ENCODE measurements around the gene GRIN1. TPM values are rescaled to one million over a fixed set of nuclear protein-coding genes. Genes with fewer than 3 reads are reported as not detected.

Gene GRIN1
- total RNA-seq, 1 donor from 2014 or later: not detected

- peaks cover 48% of the 10 kb centered on the region for H3K27me3 Mint-ChIP-seq (ENCODE audit: insufficient read depth, low read depth)
Observed at GRCh38 chr9:137166380-137167229, 27.7 kb downstream of the GRIN1 start.

DNA sequence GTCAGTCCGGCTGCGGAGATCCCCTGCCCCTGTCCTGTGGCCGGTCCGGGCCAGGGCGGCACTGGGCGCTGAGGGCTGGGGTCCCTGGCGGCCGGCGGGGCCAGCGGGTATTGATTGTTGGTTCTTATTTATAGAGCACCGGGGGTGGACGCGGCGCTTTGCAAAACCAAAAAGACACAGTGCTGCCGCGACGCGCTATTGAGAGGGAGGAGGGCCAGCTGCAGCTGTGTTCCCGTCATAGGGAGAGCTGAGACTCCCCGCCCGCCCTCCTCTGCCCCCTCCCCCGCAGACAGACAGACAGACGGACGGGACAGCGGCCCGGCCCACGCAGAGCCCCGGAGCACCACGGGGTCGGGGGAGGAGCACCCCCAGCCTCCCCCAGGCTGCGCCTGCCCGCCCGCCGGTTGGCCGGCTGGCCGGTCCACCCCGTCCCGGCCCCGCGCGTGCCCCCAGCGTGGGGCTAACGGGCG lies 28.4 kb downstream of the GRIN1 start:
- no peak overlapping the region for H3K27ac ChIP-seq
- no peaks in the 10 kb centered on the region for H3K9me3 ChIP-seq (ENCODE audit: low read depth)
- peaks cover 18% of the 10 kb centered on the region for H3K4me1 ChIP-seq
- peaks cover 68% of the 10 kb centered on the region for H4K20me1 ChIP-seq (ENCODE audit: low read depth)
- H2AFZ ChIP-seq (replicated peaks): no peak overlapping the region
- H3K4me2 ChIP-seq: peak overlapping the region; percentile 93
- no peak overlapping the region for H3K4me3 ChIP-seq
- H3K27me3 Mint-ChIP-seq (ENCODE audit: insufficient read depth, low read depth): peaks cover 47% of the 10 kb centered on the region
- peaks cover 3% of the 10 kb centered on the region for H3K4me1 Mint-ChIP-seq
- H3K36me3 ChIP-seq: no peaks in the 10 kb centered on the region
- no peak overlapping the region for H3K9ac ChIP-seq
- H3K36me3 Mint-ChIP-seq: no peaks in the 10 kb centered on the region
- H3K79me2 ChIP-seq (ENCODE audit: low read depth): no peaks in the 10 kb centered on the region
- H3K27me3 ChIP-seq: peaks cover 100% of the 10 kb centered on the region
- no peak overlapping the region for H3K27ac Mint-ChIP-seq
- no peaks in the 10 kb centered on the region for H3K9me3 Mint-ChIP-seq
- DNase-seq (ENCODE audit: low spot score): no peak
- no peak overlapping the region for H3K4me3 Mint-ChIP-seq
- TF ChIP-seq EZH2phosphoT487 (IDR thresholded peaks at IDR 0.05) (no peak), EZH2 (IDR thresholded peaks at IDR 0.05) (no peak)
- TF ChIP-seq, protein P1, sequence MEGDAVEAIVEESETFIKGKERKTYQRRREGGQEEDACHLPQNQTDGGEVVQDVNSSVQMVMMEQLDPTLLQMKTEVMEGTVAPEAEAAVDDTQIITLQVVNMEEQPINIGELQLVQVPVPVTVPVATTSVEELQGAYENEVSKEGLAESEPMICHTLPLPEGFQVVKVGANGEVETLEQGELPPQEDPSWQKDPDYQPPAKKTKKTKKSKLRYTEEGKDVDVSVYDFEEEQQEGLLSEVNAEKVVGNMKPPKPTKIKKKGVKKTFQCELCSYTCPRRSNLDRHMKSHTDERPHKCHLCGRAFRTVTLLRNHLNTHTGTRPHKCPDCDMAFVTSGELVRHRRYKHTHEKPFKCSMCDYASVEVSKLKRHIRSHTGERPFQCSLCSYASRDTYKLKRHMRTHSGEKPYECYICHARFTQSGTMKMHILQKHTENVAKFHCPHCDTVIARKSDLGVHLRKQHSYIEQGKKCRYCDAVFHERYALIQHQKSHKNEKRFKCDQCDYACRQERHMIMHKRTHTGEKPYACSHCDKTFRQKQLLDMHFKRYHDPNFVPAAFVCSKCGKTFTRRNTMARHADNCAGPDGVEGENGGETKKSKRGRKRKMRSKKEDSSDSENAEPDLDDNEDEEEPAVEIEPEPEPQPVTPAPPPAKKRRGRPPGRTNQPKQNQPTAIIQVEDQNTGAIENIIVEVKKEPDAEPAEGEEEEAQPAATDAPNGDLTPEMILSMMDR (IDR thresholded peaks at IDR 0.05): no peak
- H3F3A ChIP-seq (ENCODE audit: low read depth): peaks cover 17% of the 10 kb centered on the region

More at GRCh38 chr9:137166380-137167229, 27.7 kb downstream of the GRIN1 start:
- H3K9me3 Mint-ChIP-seq: no peaks in the 10 kb centered on the region
- no peaks in the 10 kb centered on the region for H3K79me2 ChIP-seq (ENCODE audit: low read depth)
- H3K4me2 ChIP-seq: no peak overlapping the region
- no peaks in the 10 kb centered on the region for H3K36me3 Mint-ChIP-seq
- H3F3A ChIP-seq (ENCODE audit: low read depth): peaks cover 20% of the 10 kb centered on the region
- DNase-seq (ENCODE audit: low spot score): no peak
- no peaks in the 10 kb centered on the region for H3K9me3 ChIP-seq (ENCODE audit: low read depth)
- no peaks in the 10 kb centered on the region for H3K36me3 ChIP-seq
- H3K4me1 ChIP-seq: peaks cover 22% of the 10 kb centered on the region
- no peak overlapping the region for H3K9ac ChIP-seq
- H3K4me3 ChIP-seq: no peak overlapping the region
- H3K27me3 ChIP-seq: peaks cover 100% of the 10 kb centered on the region
- no peak overlapping the region for H3K27ac Mint-ChIP-seq
- no peak overlapping the region for H3K4me3 Mint-ChIP-seq
- H3K4me1 Mint-ChIP-seq: peaks cover 3% of the 10 kb centered on the region
- H3K27ac ChIP-seq: no peak overlapping the region
- no peak for TF ChIP-seq EZH2phosphoT487 (IDR thresholded peaks at IDR 0.05)
- TF ChIP-seq, protein P1 (IDR thresholded peaks at IDR 0.05): no peak
- no peak overlapping the region for H2AFZ ChIP-seq (replicated peaks)
- peaks cover 68% of the 10 kb centered on the region for H4K20me1 ChIP-seq (ENCODE audit: low read depth)

- Mint-ChIP-seq H3K36me3 (no peaks in the 10 kb centered on the region), H3K4me1 (peaks cover 3% of the 10 kb centered on the region), H3K9me3 (no peaks in the 10 kb centered on the region), H3K4me3 (peak overlapping the region; percentile 48), H3K27me3 (ENCODE audit: insufficient read depth, low read depth) (peaks cover 45% of the 10 kb centered on the region), H3K27ac (no peak overlapping the region)
- DNase-seq (ENCODE audit: low spot score): peak; percentile 73
- H3K79me2 ChIP-seq (ENCODE audit: low read depth): no peaks in the 10 kb centered on the region
- peak overlapping the region; percentile 52 for H3K4me3 ChIP-seq
- no peak overlapping the region for H3K9ac ChIP-seq
- H3K27ac ChIP-seq: no peak overlapping the region
- H3K4me1 ChIP-seq: peaks cover 14% of the 10 kb centered on the region
- H3K4me2 ChIP-seq: peak overlapping the region; percentile 93
- TF ChIP-seq, protein P1 (IDR thresholded peaks at IDR 0.05): no peak
- TF ChIP-seq EZH2phosphoT487 (IDR thresholded peaks at IDR 0.05) (no peak), EZH2 (IDR thresholded peaks at IDR 0.05) (peak; percentile 84)
- H4K20me1 ChIP-seq (ENCODE audit: low read depth): peaks cover 61% of the 10 kb centered on the region
- H3K36me3 ChIP-seq: no peaks in the 10 kb centered on the region
- H3F3A ChIP-seq (ENCODE audit: low read depth): peaks cover 17% of the 10 kb centered on the region
- no peaks in the 10 kb centered on the region for H3K9me3 ChIP-seq (ENCODE audit: low read depth)
- H2AFZ ChIP-seq (replicated peaks): no peak overlapping the region
- H3K27me3 ChIP-seq: peaks cover 100% of the 10 kb centered on the region
Observed at GRCh38 chr9:137167747-137168572, 29.0 kb downstream of the GRIN1 start.
